NCI-H2029 (cell line): ENCODE data around the gene PRPH.

Experiments
- DNase-seq: peaks from one replicate; lab custom pipeline; 2025; lab: John Stamatoyannopoulos, UW

The PRPH gene

GRCh38 chr12:49346659-49347310 lies 51.8 kb downstream of the PRPH start, which contains the start of gene DNAJC22:
Gene DNAJC22, plus strand, starts transcription at chr12:49346888. Its CDS starts 1,985 bp downstream, at chr12:49348873.
- no peak for DNase-seq

GRCh38 chr12:49347311-49348193 lies 52.6 kb downstream of the PRPH start:
- DNase-seq, result peak; percentile 74
